HG02852 (cell line): ENCODE results near the gene TLR3.
"Not testable (repeated sequence)": the region's sequence is repeated elsewhere in the genome, so short reads cannot be mapped to it uniquely, and the experiment has no call there.

ENCODE experiments used
- ATAC-seq: cut with Tn5 transposase; IDR thresholded peaks from one replicate; pipeline ENCODE4 v1.9.1; 2021; ENCODE audit warnings: mild to moderate bottlenecking, moderate library complexity; ENCODE audit not compliant: unreplicated experiment

TLR3 gene

DNA sequence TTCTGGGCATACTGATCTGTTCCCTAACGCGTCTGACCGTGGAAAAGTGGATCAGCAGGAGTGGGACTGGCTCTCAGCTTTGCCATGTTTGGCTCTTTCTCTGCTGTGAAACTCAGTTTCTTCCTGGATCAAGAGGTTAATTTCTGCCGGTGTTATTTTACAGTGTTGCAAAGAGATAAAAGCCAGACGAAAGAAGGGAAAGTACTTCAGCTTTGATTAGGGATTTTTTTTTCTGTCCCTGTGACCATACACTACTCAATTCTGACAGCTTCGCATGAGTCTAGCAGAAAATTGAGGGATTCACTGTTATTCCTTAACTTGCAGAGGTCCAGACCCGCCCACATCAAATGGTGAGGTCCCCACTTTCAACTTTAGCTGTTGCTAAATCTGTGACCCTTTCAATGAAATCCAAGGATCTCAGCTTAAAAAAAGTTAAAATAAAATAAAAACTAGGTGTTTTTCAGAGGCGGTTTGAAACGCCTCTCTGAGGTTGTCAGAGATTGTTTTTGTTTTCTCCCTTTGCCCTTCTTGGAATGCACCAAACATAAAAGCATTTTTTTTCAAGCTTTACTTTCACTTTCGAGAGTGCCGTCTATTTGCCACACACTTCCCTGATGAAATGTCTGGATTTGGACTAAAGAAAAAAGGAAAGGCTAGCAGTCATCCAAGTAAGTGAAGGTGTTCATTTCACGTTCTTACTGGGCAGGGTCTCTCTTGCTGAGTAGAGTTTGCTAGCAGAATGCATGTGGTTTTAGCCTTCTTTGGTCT is at the start of gene TLR3:
Gene TLR3 (plus strand): TSS at position 576 of the 768 bp plus-strand sequence. CDS start 7,464 bp downstream, outside the sequence.
- ATAC-seq: peak; percentile 40

DNA sequence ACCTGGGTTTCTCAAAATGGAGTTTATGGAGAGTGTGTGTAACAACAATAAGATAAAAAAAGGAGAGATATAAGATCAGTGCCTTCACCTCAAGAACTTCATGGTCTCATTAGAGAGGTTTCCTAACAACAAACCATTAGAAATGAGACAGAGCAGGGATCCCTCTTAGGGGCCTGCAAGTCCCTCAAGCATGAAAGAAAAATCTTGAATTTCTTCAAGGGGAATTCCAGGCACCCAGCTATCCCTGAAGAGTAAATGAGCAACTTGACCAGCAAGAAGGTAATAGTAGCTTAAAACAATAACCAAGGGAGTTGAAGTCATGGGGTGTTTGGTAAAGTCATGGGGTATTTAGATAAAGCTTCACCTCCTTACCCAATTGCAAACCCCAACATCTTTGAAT is 49.7 kb upstream of the TLR3 start:
- no peak for ATAC-seq

DNA sequence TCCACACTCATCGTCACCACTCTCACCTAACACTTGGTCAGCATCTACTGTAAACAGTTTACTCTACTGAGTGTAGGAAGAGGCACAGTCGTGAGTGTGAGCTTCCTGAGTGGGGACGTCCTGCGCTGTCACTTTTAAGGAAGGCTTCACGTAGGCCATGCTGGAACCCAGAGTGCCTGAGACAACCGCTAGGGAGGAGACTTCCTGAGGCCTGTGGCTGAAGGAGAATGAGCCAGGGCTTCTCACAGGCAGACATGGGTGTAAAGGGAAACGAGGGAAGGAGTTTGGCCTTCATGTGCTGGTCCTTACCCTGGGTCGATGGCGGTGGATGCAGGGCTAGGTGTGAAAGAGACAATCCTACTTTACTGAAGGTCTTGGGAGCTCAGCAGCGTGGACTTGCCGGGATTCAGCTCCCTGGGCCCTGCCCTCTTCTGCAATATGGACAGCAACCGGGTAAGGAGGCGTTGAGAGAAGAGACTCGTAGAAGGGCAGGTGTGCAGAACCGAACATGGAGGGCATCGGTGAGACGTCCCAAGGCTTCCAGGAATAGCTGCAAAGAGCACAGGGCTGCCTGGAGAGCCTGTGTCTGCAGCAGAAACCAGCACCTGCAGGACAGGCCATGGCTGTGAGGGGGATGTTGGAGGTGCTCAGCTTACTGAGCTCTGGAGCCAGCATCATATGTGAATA is 48.7 kb upstream of the TLR3 start:
- no peak for ATAC-seq

DNA sequence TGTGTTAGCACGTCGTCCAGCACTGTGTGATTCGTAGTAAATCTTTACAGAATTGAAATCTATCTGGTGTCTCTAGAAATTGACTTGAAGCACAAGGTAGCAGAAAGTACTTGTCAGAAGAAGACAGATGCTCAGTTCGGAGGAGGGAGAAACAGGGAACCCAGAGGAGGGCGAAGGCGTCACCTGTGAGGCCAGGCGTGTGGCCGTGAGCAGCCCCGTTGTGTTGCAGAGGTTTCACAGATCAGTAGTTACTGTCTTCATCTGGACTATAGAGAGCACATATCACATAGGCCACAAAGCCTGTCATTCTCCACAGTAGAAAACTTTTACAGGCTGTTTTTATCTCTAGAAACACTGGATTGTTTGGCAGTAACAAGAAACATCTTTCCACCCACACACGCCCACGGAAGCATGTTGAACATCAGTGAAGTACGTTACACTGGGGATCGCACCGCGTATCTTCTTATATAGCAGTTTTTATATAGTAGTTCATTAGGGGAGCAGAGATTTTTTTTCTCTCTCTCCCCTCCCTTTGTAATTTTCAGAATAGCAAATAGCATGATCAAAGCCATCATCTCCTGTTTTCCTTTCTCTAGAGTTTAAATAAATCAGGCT is 48.1 kb upstream of the TLR3 start:
- ATAC-seq: no peak

DNA sequence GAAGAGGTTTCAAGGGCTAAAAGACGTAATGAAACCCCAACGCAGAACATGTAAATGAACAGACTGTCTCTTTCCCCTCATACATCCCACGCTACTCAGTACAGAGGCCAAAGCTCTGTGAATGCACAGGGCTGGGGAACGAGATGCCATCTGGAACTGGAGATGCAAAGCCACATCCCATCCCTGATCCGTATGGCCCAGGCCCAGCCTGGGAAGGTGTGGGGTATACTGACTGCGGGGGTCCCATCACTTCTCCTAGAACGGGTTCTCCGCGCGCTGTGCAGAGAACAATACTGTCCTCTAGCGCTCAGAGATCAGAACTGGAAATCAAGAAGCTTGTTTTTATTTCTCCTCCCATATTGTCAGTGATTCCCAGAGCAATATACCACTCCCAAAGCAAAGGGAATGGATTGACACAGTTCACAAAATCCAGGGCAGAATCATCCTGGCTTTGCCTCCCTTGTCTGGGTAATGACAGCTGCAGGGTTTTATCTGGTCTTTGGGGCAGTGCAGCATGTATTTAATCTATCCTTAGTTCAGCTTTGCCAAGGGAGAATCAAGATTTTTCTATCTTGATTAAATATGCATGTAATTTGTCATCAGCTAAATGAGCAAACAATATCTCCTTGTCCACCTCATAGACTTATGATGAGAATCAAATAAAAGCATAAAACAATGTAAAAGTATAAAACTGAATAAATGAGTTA is 47.3 kb upstream of the TLR3 start:
- no peak for ATAC-seq

- ATAC-seq: no peak
Observed at GRCh38 chr4:186023975-186024374, 45.0 kb upstream of the TLR3 start.

DNA sequence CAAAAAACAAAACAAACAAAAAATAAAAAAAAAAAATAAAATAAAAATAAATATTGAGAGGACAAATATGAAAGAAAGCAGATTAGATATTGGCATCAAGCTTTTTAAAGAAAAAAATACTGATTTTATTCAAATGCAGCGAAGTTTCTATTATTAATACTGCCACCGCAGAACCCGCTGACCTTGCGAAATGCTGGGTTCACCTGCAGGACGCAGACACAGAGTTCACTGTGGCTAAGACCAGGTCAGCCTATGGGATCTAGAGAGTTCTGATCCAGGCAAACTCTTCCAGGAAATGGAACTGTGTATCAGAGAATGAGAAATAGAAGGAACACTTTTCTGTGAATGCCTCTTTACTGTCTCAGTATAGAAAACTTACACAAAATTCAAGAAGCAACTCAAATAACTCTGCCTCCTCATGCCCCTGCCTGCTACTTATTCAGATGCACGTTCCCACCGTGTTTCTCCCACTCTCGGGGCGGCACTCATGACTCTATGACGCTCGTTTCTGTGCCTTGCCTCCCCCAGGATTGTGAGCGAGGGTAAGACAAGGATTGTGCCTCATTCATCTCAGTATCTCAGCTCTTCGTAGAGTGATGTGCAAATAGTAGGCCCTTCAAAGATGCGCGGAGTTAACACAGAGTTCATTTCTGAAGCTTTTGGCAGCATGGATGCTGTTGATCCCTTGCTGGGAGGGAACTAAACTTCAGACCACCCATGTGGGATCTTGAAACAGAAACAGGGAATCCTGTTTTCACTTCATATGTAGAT is 44.1 kb upstream of the TLR3 start:
- no peak for ATAC-seq

GRCh38 chr4:186025408-186025690 is 43.6 kb upstream of the TLR3 start:
- ATAC-seq: no peak

DNA sequence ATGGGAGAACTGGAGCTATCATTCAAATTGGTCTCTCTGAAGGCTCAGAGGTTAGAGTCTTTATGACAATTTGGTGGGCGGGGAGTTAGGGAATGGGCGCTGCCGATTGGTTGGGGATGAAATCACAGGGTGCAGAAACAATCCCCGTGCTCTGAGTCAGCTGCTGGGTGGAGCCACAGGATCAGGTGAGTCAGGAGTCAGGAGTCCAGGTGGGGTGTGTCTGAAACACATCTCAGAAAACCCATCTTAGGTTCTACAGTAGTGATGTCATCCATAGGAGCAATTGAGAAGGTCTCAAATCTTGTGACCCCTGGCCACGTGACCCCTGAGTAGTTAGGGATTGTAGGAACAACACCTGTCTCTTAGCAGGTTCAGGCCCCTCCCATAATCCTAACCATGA is 41.6 kb upstream of the TLR3 start:
- ATAC-seq: no peak

- no peak for ATAC-seq
Observed at GRCh38 chr4:186029571-186030398, 39.2 kb upstream of the TLR3 start.

GRCh38 chr4:186030399-186030775 is 38.6 kb upstream of the TLR3 start:
- no peak for ATAC-seq

DNA sequence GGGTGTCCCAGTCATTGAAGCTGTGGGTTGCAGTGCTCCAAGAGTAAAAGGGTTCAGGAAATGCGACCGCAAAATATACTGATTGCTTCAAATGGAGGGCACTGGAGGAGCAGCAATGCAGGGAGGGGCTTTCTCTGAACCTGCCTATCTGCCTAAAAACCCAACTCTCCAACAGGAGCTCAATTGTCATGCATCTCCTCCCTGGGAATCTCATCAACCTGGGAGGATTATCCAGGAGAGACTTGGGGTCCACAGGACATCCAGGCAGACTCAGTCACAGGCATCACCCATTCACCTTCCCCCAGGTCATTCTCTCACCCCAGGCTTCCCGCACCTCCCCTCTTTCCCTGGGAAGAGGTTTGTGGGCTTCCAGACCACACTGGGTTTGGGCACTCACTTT is 38.2 kb upstream of the TLR3 start:
- no peak for ATAC-seq

DNA sequence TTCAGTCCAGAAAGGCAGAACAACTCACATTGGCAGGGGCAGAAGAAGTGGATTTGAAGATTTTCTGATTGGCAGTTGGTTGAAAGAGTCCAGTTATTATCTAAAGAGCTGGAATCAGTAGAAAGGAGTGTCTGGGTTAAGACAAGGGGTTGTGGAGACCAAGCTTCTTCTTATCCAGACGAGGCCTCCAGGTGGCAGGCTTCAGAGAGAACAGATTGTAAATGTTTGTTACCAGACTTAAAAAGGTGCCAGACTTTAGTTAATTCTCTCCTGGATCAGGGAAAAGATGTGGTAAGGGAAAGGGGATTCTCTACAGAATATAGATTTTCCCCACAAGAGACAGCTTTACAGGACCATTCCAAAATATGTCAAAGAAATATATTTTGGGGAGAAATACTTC is 36.7 kb upstream of the TLR3 start:
- ATAC-seq: no peak

DNA sequence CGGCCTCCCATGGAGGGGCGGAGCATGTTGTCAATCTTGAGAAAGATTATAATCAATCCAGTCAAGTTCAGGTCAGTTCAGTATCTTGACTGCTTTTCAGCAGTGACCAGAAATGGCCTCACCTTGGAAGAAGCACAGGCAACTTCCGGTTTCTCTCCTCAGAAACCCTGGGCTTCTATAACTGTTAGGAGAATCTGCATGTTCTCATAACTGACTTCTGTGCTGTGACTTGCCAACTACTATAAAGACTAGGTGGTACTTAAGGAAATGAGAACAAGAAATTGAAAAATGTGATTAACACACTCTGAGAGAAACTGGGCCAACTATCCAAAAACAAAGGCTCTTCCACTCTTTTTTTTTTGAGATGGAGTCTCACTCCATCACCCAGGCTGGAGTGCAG is 35.9 kb upstream of the TLR3 start:
- ATAC-seq: no peak

GRCh38 chr4:186034613-186035012 is 34.3 kb upstream of the TLR3 start:
- ATAC-seq: not testable (repeated sequence)

DNA sequence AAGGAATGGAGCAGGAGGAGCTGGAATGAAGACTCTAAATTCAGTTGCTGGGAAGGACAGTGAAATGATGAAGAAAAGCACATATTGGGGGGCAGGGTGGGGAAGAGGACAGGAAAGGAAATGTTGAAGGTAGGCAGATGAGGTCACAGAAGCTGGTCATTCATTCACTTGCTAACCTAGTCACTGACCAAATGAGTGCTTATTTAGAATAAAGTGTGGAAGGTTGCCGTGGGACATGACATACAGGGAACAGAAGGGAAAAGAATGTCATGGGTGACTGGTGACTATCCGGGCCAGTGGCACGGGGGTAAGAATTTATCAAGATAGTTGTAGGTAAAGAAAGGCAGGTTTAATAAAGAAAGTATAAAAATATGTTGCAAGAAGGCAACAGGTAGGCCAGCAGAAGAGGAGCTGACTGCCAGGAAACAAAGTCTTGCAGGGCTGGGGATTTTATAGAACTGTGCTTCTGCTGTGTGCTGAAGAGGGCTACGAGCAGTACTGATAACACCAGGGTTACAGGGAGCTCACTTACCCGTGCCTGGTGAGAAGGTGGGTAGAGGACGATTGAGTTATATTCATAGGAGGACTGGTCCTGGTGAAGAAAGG is 31.9 kb upstream of the TLR3 start:
- ATAC-seq: no peak

- peak; percentile 68 for ATAC-seq
Observed at GRCh38 chr4:186037692-186038658, 31.0 kb upstream of the TLR3 start.

GRCh38 chr4:186039697-186040096 is 29.3 kb upstream of the TLR3 start:
- ATAC-seq: no peak

- ATAC-seq: no peak
Observed at GRCh38 chr4:186040316-186040715, 28.6 kb upstream of the TLR3 start.
